ENCODE results near the gene MYH10.

DNA sequence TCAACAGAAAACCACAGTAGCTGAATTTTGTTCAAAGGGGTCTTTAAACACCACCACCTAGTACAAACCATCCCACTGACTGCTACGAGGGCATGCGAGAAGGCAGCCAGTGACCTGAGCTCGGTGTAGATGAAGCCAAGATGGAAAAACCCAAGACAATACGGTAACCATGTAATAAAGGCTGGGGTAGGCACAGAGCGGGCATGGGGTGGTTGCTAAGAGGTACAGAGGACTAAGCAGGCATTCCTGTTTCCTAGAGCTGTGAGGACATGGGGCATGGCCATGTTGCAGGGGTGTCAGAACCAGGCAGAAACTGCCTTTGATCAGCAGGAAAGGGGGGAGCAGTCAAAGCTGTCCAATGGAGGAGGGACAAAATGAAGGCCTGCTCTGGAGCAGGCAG, 142.8 kb downstream of the MYH10 start:
- TF ChIP-seq, protein P1, sequence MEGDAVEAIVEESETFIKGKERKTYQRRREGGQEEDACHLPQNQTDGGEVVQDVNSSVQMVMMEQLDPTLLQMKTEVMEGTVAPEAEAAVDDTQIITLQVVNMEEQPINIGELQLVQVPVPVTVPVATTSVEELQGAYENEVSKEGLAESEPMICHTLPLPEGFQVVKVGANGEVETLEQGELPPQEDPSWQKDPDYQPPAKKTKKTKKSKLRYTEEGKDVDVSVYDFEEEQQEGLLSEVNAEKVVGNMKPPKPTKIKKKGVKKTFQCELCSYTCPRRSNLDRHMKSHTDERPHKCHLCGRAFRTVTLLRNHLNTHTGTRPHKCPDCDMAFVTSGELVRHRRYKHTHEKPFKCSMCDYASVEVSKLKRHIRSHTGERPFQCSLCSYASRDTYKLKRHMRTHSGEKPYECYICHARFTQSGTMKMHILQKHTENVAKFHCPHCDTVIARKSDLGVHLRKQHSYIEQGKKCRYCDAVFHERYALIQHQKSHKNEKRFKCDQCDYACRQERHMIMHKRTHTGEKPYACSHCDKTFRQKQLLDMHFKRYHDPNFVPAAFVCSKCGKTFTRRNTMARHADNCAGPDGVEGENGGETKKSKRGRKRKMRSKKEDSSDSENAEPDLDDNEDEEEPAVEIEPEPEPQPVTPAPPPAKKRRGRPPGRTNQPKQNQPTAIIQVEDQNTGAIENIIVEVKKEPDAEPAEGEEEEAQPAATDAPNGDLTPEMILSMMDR (IDR thresholded peaks at IDR 0.05) = no peak
- TF ChIP-seq POLR2A (IDR thresholded peaks at IDR 0.05) = no peak

Measured in body of pancreas (tissue), 4 donors.